Peyer's patch (tissue), 4 donors: ENCODE data around the gene TCF7L2. TPM values are rescaled to one million over a fixed set of nuclear protein-coding genes. Genes with fewer than 3 reads are reported as not detected.

Source experiments
- DNase-seq, 3 donors: peaks; one replicate each; pipeline ENCODE4 v3.0.0-alpha.2; 2017 to 2019
- H3K27ac ChIP-seq, 4 donors: fragments of 200-600 bp; sonication (generic); one replicate each; pipeline ENCODE4 v1.5.1; 2016 to 2019
- H3K27me3 ChIP-seq, 2 donors: fragments of 200-600 bp; sonication (generic); one replicate each; pipeline ENCODE4 v1.5.1; 2019
- H3K36me3 ChIP-seq, 3 donors: fragments of 200-600 bp; sonication (generic); one replicate each; pipeline ENCODE4 v1.5.1; 2016 to 2019
- H3K4me1 ChIP-seq, 4 donors: fragments of 200-600 bp; sonication (generic); one replicate each; pipeline ENCODE4 v1.5.1; 2016 to 2019
- H3K4me3 ChIP-seq, 4 donors: fragments of 200-600 bp; sonication (generic); 1 replicate in 3 of 4; 2 replicates in 1 of 4; pipeline ENCODE4 v1.5.1; 2016 to 2019; ENCODE audit warnings: mild to moderate bottlenecking in 1 of 4
- H3K9me3 ChIP-seq, 4 donors: fragments of 200-600 bp; sonication (generic); one replicate each; pipeline ENCODE4 v1.5.1; 2016 to 2019; ENCODE audit warnings: mild to moderate bottlenecking in 1 of 4
- POLR2A ChIP-seq, 2 donors: fragments of 450-650 bp; IDR thresholded peaks; one replicate each; pipeline ENCODE4 v1.5.1; 2017; ENCODE audit warnings: antibody characterized with exemption in 2 of 2, mild to moderate bottlenecking in 2 of 2, moderate library complexity in 2 of 2
- total RNA-seq, 4 donors: library from RNA; depleted of rRNA; stranded (reverse); fragments of >200 nt; gene quantifications; one replicate each; pipeline ENCODE4 v1.1.0, GENCODE V29; 2016
- TF ChIP-seq, protein P1 (sequence below), 6 experiments: fragments of 450-650 bp in 4 of 6; fragments of 200-600 bp in 2 of 6; sonication (generic) in 1 of 6; IDR thresholded peaks; one replicate each; pipeline ENCODE4 v1.5.1; 2017 to 2019; ENCODE audit warnings: antibody characterized with exemption in 6 of 6, mild to moderate bottlenecking in 3 of 6, moderate library complexity in 1 of 6

The TCF7L2 gene
- total RNA-seq, 4 donors from 2014 or later = 72.3 to 148 (median 93.0) TPM

DNA sequence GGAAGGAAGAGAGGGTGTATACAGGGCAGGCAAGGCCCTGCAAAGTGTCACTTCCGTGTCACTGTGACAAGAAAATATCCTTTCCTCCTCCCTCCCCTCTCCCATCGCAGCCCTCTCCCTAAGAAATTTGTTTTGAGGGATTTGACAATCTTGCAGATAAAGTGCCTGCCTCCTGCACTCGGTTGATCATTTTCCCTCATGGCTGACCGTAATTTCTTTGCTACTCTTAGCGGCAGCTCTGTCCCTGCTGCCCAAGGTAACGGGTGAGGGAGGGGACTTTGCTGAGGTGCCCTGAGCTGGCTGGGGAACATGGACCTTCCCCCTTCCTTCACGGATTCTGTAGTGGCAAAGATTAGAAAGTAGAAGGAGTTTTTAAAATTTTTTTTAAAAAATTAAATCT, 179.1 kb downstream of the TCF7L2 start:
- DNase-seq = no peak
- Histone ChIP-seq H3K9me3 (no peaks in the 10 kb centered on the region), H3K4me1 (peaks cover 0 to 23% (median 0%) of the 10 kb centered on the region in 4 donors), H3K4me3 (no peak overlapping the region), H3K27ac (no peak overlapping the region), H3K36me3 (peaks cover 0 to 4% (median 0%) of the 10 kb centered on the region in 3 donors), H3K27me3 (no peaks in the 10 kb centered on the region)
- TF ChIP-seq, protein P1, sequence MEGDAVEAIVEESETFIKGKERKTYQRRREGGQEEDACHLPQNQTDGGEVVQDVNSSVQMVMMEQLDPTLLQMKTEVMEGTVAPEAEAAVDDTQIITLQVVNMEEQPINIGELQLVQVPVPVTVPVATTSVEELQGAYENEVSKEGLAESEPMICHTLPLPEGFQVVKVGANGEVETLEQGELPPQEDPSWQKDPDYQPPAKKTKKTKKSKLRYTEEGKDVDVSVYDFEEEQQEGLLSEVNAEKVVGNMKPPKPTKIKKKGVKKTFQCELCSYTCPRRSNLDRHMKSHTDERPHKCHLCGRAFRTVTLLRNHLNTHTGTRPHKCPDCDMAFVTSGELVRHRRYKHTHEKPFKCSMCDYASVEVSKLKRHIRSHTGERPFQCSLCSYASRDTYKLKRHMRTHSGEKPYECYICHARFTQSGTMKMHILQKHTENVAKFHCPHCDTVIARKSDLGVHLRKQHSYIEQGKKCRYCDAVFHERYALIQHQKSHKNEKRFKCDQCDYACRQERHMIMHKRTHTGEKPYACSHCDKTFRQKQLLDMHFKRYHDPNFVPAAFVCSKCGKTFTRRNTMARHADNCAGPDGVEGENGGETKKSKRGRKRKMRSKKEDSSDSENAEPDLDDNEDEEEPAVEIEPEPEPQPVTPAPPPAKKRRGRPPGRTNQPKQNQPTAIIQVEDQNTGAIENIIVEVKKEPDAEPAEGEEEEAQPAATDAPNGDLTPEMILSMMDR (IDR thresholded peaks at IDR 0.05) = no peak
- no peak for TF ChIP-seq POLR2A (IDR thresholded peaks at IDR 0.05)

DNA sequence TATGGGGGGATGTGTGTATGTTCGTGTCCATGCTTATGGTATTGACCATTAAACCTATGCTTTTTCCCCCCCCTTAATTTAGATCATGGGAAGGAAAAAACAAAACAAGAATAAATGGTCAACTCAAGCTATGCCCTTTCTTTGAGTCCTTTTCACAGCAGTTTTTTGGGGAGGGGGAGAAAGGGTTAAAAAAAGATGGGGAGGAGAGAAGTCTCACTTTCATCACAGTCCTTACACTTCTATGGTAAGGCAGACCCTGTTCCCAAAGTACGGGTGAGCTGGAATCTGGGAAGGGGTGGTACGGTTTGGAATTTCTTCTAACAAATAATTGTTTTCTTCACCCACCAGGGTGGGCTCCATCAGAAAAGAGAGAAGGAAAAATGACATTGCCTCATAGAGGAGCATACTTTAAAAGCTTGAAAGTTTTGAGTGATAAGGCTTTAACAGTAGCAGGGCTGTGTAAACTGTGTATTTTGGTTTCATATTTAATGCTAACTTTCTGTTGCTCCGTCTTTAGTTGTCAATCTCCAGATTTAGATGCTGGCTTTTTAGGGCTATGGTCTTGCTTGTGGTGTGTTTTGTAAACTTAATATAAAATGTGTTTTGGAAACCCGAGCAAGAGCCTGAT, 180.1 kb downstream of the TCF7L2 start:
- TF ChIP-seq, protein P1 (IDR thresholded peaks at IDR 0.05) = no peak
- no peak for TF ChIP-seq POLR2A (IDR thresholded peaks at IDR 0.05)
- Histone ChIP-seq H3K27me3 (no peaks in the 10 kb centered on the region), H3K27ac (no peak overlapping the region), H3K4me1 (peaks cover 0 to 23% (median 0%) of the 10 kb centered on the region in 4 donors), H3K9me3 (no peaks in the 10 kb centered on the region), H3K4me3 (no peak overlapping the region), H3K36me3 (peaks cover 0 to 13% (median 0%) of the 10 kb centered on the region in 3 donors)
- no peak for DNase-seq

DNA sequence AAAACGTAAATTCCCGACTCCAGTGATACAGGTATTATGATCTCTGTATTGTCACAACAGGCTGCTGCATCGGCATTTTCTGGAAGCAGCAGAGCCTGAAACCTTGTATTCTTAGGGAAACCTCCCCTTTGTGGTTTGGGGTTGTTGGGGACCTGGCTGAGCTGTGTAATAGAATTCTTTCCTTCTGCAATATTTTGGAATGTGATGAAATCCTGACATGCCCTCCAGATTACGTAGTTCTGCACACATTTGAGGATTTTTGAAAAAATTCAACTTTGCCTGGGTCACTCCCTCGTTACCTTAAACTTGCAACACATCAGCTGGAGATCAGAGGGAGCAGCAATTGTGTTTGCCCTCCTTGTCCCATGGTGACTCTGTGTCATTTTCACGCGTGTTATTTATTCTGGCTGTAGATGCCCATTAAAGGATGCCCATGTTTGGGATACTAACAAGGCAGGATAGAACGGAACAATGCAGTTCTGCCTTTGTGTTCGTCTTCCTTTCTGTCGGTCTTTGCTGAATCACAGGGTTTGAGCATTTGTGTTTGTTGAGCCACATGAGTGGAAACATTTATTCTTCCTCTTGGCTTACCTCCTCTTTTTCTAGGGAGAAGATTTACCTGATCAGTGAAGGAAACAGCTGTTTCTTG, 181.7 kb downstream of the TCF7L2 start:
- Histone ChIP-seq H3K27me3 (no peaks in the 10 kb centered on the region), H3K9me3 (no peaks in the 10 kb centered on the region), H3K4me3 (no peak overlapping the region), H3K27ac (no peak overlapping the region), H3K36me3 (peaks cover 0 to 13% (median 0%) of the 10 kb centered on the region in 3 donors), H3K4me1 (peaks cover 0 to 17% (median 0%) of the 10 kb centered on the region in 4 donors)
- TF ChIP-seq, protein P1 (IDR thresholded peaks at IDR 0.05) = no peak
- no peak for TF ChIP-seq POLR2A (IDR thresholded peaks at IDR 0.05)
- no peak for DNase-seq

DNA sequence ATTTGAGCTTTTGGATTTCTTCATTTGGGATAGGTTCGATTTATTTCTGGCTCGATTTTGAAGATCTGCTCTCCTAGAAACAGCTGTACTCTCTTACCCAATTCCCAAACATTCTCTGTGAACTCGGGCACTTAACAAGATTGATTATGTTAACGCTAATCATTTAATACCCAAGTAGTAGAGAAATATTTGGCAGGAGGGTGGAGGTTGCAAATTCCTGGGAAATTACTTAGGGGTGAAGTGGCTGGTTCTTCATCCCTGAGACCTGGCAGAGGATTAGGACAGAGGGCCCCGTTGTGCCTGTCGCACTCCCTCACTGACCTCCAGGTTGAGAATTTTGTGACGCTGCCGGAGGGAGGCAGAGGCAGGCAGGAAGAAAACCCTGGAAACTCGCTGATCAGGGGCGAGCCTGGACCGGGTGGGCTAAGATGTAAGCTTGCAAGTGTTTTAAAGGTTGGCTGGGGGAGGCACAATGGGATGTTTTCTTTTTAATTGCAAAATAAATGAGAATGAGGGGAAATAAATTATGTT, 182.6 kb downstream of the TCF7L2 start:
- Histone ChIP-seq H3K36me3 (peaks cover 0 to 13% (median 0%) of the 10 kb centered on the region in 3 donors), H3K27ac (peak overlapping the region in 1 of 4 donors; percentile 2), H3K4me1 (peaks cover 0 to 9% (median 0%) of the 10 kb centered on the region in 4 donors), H3K9me3 (no peaks in the 10 kb centered on the region), H3K4me3 (no peak overlapping the region), H3K27me3 (no peaks in the 10 kb centered on the region)
- TF ChIP-seq POLR2A (IDR thresholded peaks at IDR 0.05) = no peak
- TF ChIP-seq, protein P1 (IDR thresholded peaks at IDR 0.05) = no peak
- no peak for DNase-seq

DNA sequence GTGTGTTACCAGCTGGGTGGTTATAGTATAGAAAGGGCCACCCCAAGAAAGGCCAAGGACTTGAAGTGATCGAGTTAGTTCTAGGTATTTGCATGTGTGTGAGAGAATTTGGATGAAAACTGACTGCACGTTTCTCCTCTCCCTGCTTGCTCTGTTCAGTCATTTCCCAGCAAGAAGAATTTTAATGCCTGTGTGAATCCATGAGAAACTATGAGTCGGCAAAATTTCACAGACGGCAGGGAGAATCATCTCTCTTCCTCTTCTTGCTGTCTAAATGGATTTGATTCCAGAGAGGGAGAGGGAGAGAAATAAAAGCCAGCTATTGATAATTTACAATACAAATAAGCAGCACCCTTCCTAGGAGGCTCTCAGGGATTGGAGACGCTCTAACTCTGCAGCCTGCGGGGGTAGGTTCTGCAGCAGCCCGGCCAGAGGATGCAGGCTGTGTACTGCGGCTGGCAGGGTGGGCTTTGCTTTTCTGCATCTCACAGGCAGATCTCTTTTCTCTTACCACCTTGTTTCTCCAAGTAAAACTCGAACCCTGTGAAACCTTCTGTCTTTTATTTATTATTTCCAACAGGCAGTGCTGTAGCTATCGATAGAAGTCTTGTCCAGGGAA, 183.6 kb downstream of the TCF7L2 start:
- no peaks in the 10 kb centered on the region for H3K27me3 ChIP-seq
- H3K4me3 ChIP-seq = no peak overlapping the region
- H3K4me1 ChIP-seq = peaks cover 0 to 9% (median 0%) of the 10 kb centered on the region in 4 donors
- no peaks in the 10 kb centered on the region for H3K9me3 ChIP-seq
- peak overlapping the region in 1 of 4 donors; percentile 2 for H3K27ac ChIP-seq
- H3K36me3 ChIP-seq = peaks cover 0 to 13% (median 0%) of the 10 kb centered on the region in 3 donors
- DNase-seq = no peak
- TF ChIP-seq, protein P1 (IDR thresholded peaks at IDR 0.05) = no peak
- no peak for TF ChIP-seq POLR2A (IDR thresholded peaks at IDR 0.05)
